Fibroblast of skin of right quadriceps (primary cell): ENCODE results near the gene RPRD2.
"Not testable (repeated sequence)": the region's sequence is repeated elsewhere in the genome, so short reads cannot be mapped to it uniquely, and the experiment has no call there.

Experiments
- DNase-seq: peaks from one replicate; pipeline ENCODE4 v3.0.0-alpha.2; 2013

Gene RPRD2

DNA sequence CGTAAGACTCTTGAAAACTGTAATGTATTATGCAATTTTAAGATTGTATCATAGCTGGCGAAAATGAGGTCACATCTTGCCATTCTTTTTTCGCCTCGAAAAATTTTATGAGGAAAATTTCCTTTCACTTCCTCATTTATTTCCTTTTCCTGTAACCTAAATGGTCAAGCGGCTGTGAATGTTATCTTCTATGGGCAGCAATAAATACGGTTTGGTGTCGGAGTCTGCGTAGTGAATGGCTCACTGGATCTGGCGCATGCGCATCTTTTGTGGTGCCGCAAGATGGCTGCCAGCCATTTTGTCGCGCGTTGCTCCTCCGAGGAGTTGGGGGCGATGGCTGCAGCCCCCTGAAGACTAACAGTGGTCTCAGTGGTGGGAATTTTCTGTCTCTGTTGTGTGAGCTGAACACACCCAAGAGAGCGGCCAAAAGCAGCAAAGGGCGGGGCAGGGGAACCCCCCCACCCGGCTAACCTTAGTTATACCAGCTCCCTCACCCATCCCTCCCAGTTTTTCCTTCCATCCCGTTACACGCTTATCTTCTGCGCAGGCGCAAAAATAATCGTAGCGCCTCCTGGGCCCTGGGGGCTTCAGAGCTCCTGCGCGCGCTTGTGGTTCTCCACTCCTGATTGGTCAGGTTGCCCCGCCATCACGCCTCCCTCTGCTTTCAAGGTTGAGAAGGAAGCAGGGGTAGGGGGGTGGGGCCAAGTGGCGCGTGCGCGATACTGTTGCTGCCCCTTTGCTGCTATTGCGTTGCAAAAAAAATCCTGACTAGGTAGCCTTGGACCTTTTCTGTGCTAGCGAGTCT lies at the start of gene RPRD2:
Gene RPRD2, plus strand, starts transcription at position 722 of the 805 bp plus-strand sequence. CDS start 568 bp downstream, outside the sequence.
- DNase-seq, result peak; percentile 100

- not testable (repeated sequence) for DNase-seq
Observed at GRCh38 chr1:150314691-150315090, 49.3 kb upstream of the RPRD2 start.

GRCh38 chr1:150320667-150320978 lies 43.3 kb upstream of the RPRD2 start:
- DNase-seq, result no peak

DNA sequence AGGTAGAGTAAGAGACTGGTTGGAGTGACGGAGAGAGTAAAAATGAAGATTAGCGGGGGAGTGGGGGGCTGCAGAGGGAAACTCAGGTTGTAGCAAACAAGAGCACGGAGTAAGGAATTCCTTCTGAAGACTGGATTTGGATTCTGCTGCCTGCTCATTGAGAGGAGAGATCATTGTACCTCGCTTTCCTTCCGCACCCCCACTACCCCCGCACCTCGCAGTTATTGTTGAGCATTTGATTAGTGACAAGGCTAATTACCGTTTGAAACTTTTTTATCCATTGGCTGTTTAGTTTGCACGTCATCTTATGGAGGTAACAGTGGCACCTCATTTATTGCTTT lies 42.2 kb upstream of the RPRD2 start:
- DNase-seq, result no peak

- DNase-seq, result peak; percentile 5
Observed at GRCh38 chr1:150322310-150322709, 41.6 kb upstream of the RPRD2 start.

- DNase-seq, result no peak
Observed at GRCh38 chr1:150332651-150333290, 31.2 kb upstream of the RPRD2 start.

DNA sequence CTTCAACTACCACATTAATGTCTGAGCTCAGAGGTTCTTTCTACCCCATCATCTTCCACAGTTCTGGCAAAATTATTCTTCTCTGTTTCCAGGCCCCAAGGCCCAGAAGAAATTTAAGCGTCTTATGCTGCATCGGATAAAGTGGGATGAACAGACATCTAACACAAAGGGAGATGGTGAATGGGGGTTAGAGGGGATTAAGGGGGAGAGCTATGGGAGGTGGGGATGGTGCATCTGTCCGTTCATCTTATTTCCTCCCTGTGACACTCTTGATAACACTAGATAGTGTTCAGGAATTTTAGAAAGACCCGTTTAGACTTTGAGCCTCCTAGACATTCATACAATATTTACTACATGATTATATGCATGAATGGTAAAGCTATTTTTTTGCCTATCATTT lies 17.6 kb upstream of the RPRD2 start:
- no peak for DNase-seq

- DNase-seq, result no peak
Observed at GRCh38 chr1:150352866-150353265, 11.1 kb upstream of the RPRD2 start.

DNA sequence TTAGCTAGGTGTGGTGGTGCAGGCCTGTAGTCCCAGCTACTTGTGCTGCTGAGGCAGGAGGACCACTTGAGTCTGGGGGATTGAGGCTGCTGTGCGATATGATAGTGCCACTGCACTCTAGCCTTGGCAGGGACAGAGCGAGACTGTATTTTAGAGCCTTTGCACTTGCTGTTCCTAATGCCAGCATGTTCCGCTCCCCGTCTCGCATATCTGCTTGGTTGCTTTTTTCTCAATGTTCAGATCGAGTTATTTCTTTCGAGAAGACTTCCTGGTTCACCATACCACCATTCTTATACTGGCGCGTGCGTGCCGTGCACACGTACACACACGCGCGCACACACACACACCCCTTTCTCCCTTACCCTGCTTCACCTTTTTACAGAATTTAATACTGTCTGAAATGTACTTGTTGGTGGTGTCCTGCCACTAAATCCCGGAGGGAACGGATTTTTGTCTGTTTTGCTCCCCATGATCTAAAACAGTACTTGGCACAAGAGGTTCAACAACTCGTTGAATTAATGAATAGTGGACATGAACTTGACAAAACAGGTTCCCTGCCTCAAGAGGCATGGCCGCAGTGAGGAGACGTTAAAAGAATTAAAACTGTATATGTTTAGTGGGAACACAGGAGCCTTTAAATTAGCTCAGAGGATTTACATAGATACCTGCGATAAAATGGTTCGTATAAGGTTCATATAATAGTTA lies 1.1 kb upstream of the RPRD2 start:
- DNase-seq, result no peak

DNA sequence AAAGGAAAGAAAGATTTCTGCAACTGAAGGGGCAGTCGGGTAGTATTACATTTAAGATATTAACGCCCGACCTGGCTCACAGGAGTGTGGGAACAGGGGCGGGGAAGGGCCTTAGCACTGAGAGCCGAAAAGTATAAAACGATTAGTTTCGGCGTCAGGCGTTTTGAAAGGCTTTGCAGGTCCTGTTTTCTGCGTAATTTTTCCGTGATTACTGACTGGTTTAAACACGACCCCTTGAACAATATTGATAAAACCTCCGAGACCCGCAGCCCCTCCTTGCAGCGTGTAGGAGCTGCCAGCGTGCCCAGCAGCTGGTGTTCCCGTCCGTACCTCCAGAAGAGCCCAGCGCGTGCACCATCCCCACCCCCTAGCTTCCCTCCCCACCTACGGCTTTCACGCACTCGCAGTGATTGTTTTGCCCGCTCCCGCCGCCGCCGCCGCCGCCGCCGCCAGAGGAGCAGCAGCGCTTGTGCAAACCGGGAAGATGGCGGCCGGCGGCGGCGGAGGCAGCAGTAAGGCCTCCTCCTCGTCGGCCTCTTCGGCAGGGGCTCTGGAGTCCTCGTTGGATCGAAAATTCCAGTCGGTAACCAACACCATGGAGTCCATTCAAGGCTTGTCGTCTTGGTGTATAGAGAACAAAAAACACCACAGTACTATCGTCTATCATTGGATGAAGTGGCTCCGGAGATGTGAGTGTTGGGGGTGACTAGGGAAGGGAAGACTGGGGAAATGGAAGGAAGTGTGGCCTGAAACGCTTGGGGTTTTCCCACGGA lies 470 bp downstream of the RPRD2 start:
- peak; percentile 77 for DNase-seq

- peak; percentile 4 for DNase-seq
Observed at GRCh38 chr1:150365941-150366340, 2.0 kb downstream of the RPRD2 start.

DNA sequence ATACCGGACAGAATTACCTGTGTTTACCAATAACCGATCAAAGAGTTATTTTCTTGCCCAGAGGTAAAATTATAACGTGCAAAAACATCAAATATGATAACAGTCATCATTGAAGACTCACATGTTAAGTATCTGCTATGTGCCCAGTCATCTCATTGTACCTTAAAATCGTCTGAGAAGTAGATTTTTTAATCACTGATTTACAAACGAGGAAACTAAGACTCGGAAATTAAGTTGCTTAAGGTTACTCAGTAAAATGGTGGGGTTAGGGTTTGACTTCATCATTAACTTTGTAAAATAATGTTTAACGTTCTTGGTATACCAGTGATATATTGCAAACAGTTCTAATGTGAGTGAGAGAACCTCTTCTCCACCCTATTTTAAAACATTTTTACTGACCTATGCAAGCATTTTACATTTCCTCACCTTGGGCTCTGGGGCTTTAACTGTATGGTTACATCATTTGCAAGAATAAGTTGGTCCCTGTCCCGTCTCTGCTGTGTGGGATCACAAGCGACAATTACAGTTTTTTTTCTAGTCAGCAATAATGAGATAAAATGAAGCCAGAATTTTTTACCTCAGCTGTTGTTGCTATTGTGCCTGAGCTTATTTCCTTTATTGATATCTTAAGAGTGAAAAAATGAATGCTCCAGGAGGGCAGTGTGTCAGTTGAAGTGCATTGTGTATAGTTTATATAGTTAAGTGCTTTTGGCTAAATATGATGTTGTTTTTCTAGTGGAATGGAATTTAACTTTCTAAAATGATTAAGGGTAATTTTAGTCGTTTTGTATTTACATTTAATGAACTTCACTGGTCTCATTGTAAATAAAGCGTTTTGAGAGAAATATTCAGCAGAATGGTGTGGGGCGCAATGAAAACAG lies 2.7 kb downstream of the RPRD2 start:
- peak; percentile 5 for DNase-seq

DNA sequence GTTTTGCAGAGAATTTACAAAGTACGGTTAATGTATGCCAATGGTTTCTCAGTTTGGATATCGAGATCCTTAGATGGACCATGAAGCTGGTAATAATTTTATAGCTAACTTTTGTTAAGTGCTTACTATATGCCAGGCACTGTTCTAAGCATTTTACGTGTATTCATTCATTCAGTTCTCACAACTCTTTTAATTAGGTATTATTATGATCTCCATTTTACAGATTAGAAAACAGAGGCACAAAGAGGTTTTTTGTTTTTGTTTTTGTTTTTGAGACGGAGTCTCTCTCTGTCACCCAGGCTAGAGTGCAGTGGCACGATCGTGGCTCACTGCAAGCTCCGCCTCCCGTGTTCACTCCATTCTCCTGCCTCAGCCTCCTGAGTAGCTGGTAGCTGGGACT lies 7.2 kb downstream of the RPRD2 start:
- no peak for DNase-seq

GRCh38 chr1:150372580-150372979 lies 8.6 kb downstream of the RPRD2 start:
- DNase-seq, result no peak

DNA sequence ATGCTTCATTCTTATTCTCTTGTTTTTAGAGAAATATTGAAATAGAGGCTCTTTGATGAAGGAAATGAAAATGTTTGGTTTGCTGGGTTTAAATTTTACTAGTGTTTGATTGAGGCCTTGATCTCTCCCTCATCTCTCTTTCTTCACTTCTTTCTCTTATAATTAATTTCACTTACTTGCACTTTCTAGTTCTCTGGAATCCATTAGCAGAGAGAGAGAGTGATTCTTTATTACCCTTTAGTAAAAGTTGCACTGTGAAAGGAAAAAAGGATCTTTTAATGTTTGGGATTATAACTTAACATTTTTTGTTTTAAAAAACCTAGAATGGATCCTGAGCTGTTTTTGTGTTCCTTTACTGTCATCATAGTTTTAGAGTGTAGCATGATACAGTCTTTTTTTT lies 12.2 kb downstream of the RPRD2 start:
- DNase-seq, result no peak

- no peak for DNase-seq
Observed at GRCh38 chr1:150383631-150384324, 19.8 kb downstream of the RPRD2 start.

DNA sequence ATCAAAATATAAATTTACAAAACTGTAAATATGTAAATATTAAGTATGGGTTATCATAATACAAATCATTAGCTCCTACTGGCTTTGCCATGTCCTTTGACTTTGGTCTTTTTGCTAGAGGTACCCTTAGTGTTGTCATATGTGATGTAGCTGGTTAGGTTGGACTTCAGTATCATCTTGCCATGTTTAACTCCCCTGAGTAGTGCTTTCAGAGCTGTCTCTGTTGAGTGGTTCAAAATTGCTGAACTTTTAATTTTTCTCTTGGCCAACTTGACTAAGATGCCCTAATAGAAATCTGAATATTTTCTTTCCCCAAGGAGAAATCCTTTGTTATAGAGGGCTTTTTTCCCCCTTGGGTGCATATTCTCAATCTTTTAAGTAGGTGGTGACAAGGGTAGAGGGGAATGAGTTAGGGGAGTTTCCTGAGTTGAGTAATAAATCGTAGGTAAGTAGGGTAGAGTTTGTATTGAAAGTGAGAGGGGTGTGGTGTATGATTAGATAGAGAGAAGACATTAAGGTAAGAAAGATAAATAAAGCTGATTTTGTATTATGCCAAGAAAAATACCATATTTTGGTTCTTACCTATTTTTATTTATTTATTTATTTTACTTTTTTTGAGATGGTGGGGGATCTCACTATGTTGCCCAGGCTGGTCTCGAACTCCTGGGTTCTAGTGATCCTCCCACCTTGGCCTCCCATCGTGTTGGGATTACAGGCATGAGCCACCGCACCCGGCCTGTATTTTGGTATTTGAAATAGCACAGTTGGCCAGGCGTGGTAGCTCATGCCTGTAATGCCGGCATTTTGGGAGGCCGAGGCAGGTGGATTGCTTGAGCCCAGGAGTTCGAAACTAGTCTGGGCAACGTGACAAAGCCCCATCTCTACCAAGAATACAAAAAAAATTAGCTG lies 21.8 kb downstream of the RPRD2 start:
- DNase-seq, result no peak

DNA sequence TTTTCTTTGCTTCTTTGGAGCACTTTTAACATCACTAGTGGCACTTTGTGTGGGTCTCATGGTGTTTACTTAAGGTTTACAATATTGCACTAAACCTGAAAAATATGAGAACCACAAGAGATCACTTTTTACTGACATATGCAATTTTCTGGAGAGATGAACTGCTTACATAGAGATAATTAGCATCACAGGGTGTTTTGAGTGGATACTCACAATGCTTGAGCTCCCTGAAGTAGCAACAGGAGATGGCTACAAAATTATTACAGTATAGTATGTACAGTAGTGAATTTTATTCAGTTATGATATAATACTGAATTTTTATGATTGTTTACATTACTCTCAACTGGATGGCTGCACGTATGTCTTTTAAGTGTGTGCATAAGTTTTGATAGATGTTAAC lies 22.6 kb downstream of the RPRD2 start:
- no peak for DNase-seq

- DNase-seq, result no peak
Observed at GRCh38 chr1:150387200-150387599, 23.3 kb downstream of the RPRD2 start.

DNA sequence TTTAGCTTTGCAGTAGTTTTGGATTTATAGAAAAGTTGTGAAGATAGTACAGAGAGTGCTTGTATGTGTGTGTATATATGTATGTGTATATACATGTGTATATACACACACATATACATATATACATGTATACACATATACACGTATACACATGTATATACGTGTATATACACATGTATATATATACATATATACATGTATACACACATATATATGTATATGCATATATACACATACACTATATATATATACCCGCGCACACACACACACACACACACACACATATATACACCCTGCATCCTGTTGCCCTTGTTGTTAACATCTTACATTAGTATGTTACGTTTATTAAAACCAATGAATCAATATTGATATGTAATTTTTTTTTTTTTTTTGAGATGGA lies 24.3 kb downstream of the RPRD2 start:
- DNase-seq, result no peak

DNA sequence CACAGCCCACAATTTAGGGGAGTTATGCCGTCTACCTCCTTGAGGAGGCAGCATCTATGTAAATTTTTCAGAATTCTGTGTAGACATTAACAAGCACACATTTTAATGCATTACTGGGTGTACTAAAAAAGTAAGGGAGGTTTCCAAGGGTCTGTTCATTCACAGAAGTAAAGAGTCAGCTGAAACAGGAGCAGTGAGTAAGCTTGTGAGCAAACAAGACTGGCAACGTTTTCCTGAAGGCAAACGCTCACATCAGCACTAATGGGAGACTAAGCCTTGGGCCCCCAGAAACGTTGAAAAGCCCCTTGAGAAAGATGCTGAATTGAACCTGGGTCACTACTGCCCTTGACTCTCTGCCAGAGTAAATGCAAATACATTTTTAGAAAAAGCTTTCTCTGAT lies 25.7 kb downstream of the RPRD2 start:
- no peak for DNase-seq
